Tibial nerve (tissue), 4 donors: ENCODE data around the gene POU4F3. TPM values are rescaled to one million over a fixed set of nuclear protein-coding genes. Genes with fewer than 3 reads are reported as not detected.

Experiments
- DNase-seq, 2 donors: peaks; one replicate each; pipeline ENCODE4 v3.0.0-alpha.2; 2019; ENCODE audit warnings: low spot score in 2 of 2
- H3K27ac ChIP-seq, 4 donors: fragments of 200-600 bp; sonication (generic) in 3 of 4; one replicate each; pipeline ENCODE4 v1.5.1; 2017 to 2019; ENCODE audit warnings: mild to moderate bottlenecking in 1 of 4
- H3K27me3 ChIP-seq, 2 donors: fragments of 200-600 bp; sonication (generic) in 1 of 2; one replicate each; pipeline versions ENCODE4 v1.5.1 to v1.6.0; 2017 to 2019
- H3K36me3 ChIP-seq, 3 donors: fragments of 200-600 bp; sonication (generic); one replicate each; pipeline ENCODE4 v1.5.1; 2018 to 2019
- H3K4me1 ChIP-seq, 4 donors: fragments of 200-600 bp; sonication (generic) in 3 of 4; one replicate each; pipeline ENCODE4 v1.5.1; 2017 to 2019
- H3K4me3 ChIP-seq, 4 donors: fragments of 200-600 bp; sonication (generic) in 3 of 4; one replicate each; pipeline ENCODE4 v1.5.1; 2017 to 2019; ENCODE audit warnings: mild to moderate bottlenecking in 1 of 4, moderate library complexity in 1 of 4
- H3K9me3 ChIP-seq, 4 donors: fragments of 200-600 bp; sonication (generic) in 3 of 4; one replicate each; pipeline ENCODE4 v1.5.1; 2017 to 2019
- EP300 ChIP-seq, 2 donors: sonication (generic); formaldehyde crosslinking; IDR thresholded peaks; one replicate each; pipeline ENCODE4 v1.6.1; 2017; ENCODE audit warnings: antibody characterized with exemption in 2 of 2, mild to moderate bottlenecking in 1 of 2
- POLR2A ChIP-seq, 2 donors: fragments of 450-650 bp; IDR thresholded peaks; one replicate each; pipeline ENCODE4 v1.6.1; 2017; ENCODE audit warnings: antibody characterized with exemption in 2 of 2, mild to moderate bottlenecking in 2 of 2, moderate library complexity in 2 of 2
- WGBS, 2 donors: methylation state at CpG; one replicate each; pipeline ENCODE4 v1.1.5; 2018; 5-methylcytosine and 5-hydroxymethylcytosine counted together
- total RNA-seq, 4 donors: library from RNA; depleted of rRNA; stranded (reverse); fragments of >200 nt; gene quantifications; one replicate each; pipeline ENCODE4 v1.1.0, GENCODE V29; 2016
- TF ChIP-seq, protein P1 (sequence below), 5 experiments: fragments of 200-600 bp in 3 of 5; fragments of 450-650 bp in 2 of 5; sonication (generic) in 3 of 5; IDR thresholded peaks; one replicate each; pipeline ENCODE4 v1.5.1; 2016 to 2019; ENCODE audit warnings: antibody characterized with exemption in 5 of 5, mild to moderate bottlenecking in 3 of 5, moderate library complexity in 2 of 5

The POU4F3 gene
- total RNA-seq, 4 donors from 2014 or later, result 0.21 to 0.22 TPM; not detected in 2

- H3K9me3 ChIP-seq, result no peaks in the 10 kb centered on the region
- no peaks in the 10 kb centered on the region for H3K4me1 ChIP-seq
- no peak overlapping the region for H3K27ac ChIP-seq
- 85 to 90% methylated on average over 5 of the region's 5 CpGs for WGBS, 2 donors
- H3K27me3 ChIP-seq, result no peaks in the 10 kb centered on the region
- H3K36me3 ChIP-seq, result no peaks in the 10 kb centered on the region
- no peak overlapping the region for H3K4me3 ChIP-seq
- no peak for DNase-seq
- no peak for TF ChIP-seq POLR2A (IDR thresholded peaks at IDR 0.05)
- no peak for TF ChIP-seq EP300 (IDR thresholded peaks at IDR 0.05)
- TF ChIP-seq, protein P1, sequence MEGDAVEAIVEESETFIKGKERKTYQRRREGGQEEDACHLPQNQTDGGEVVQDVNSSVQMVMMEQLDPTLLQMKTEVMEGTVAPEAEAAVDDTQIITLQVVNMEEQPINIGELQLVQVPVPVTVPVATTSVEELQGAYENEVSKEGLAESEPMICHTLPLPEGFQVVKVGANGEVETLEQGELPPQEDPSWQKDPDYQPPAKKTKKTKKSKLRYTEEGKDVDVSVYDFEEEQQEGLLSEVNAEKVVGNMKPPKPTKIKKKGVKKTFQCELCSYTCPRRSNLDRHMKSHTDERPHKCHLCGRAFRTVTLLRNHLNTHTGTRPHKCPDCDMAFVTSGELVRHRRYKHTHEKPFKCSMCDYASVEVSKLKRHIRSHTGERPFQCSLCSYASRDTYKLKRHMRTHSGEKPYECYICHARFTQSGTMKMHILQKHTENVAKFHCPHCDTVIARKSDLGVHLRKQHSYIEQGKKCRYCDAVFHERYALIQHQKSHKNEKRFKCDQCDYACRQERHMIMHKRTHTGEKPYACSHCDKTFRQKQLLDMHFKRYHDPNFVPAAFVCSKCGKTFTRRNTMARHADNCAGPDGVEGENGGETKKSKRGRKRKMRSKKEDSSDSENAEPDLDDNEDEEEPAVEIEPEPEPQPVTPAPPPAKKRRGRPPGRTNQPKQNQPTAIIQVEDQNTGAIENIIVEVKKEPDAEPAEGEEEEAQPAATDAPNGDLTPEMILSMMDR (IDR thresholded peaks at IDR 0.05), result no peak
Observed at GRCh38 chr5:146311278-146311677, 27.4 kb upstream of the POU4F3 start.

DNA sequence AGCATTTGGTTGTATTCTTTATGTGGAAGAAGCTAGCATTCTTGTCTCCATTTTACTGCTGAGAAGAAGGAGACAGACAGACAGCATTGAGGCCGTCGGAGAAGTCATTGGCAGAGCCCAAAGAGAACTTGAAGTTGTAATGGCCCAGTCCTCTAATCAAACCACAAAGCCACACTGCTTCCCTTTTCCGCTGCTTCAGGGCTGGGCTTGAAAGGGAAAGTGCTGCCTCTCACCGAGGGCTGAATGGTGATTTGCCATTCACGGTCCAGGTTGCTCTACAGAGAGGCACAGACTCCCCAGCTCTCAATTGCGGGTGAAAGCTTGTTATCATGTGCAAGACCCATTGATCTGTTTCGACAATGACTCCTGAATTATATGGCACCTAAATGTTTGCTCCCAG is 25.6 kb upstream of the POU4F3 start:
- TF ChIP-seq EP300 (IDR thresholded peaks at IDR 0.05) (no peak), POLR2A (IDR thresholded peaks at IDR 0.05) (no peak)
- TF ChIP-seq, protein P1 (IDR thresholded peaks at IDR 0.05), result no peak
- Histone ChIP-seq H3K4me1 (no peaks in the 10 kb centered on the region), H3K36me3 (no peaks in the 10 kb centered on the region), H3K27me3 (no peaks in the 10 kb centered on the region), H3K27ac (no peak overlapping the region), H3K9me3 (no peaks in the 10 kb centered on the region), H3K4me3 (no peak overlapping the region)
- DNase-seq, result no peak
- 29 to 30% methylated on average over 7 of the region's 7 CpGs for WGBS, 2 donors

DNA sequence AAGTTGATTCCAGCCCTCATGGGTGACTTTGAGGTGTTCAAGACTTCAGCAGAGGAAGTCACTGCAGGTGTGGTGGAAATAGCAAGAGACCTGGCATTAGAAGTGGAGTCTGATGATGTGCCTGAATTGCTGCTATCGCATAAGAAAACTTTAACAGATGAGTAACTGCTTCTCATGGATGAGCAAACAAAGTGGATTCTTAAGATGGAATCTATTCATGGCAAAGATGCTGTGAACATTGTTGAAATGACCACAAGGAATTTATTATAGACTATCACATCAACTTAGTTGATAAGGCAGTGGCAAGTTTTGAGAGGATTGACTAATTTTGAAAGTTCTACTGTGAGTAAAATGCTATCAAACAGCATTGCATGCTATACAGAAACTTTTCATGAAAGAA is 17.1 kb upstream of the POU4F3 start:
- WGBS, 2 donors, result 93 to 95% methylated on average over 1 of the region's 1 CpG
- TF ChIP-seq POLR2A (IDR thresholded peaks at IDR 0.05) (no peak), EP300 (IDR thresholded peaks at IDR 0.05) (no peak)
- TF ChIP-seq, protein P1 (IDR thresholded peaks at IDR 0.05), result no peak

GRCh38 chr5:146327257-146327870 is 11.3 kb upstream of the POU4F3 start:
- TF ChIP-seq EP300 (IDR thresholded peaks at IDR 0.05) (no peak), POLR2A (IDR thresholded peaks at IDR 0.05) (no peak)
- TF ChIP-seq, protein P1 (IDR thresholded peaks at IDR 0.05), result no peak
- H3K36me3 ChIP-seq, result no peaks in the 10 kb centered on the region
- no peak overlapping the region for H3K27ac ChIP-seq
- H3K4me1 ChIP-seq, result no peaks in the 10 kb centered on the region
- no peak overlapping the region for H3K4me3 ChIP-seq
- 76 to 79% methylated on average over 7 of the region's 7 CpGs for WGBS, 2 donors
- peaks cover 0 to 11% of the 10 kb centered on the region in 2 donors for H3K27me3 ChIP-seq
- peaks cover 0 to 3% (median 0%) of the 10 kb centered on the region in 4 donors for H3K9me3 ChIP-seq
- DNase-seq, result no peak

More for the DNA sequence above, 17.1 kb upstream of the POU4F3 start:
- Histone ChIP-seq H3K4me3 (no peak overlapping the region), H3K9me3 (peaks cover 0 to 7% (median 0%) of the 10 kb centered on the region in 4 donors), H3K27ac (no peak overlapping the region), H3K4me1 (no peaks in the 10 kb centered on the region), H3K27me3 (no peaks in the 10 kb centered on the region), H3K36me3 (no peaks in the 10 kb centered on the region)
- DNase-seq, result no peak

GRCh38 chr5:146327989-146328388 is 10.7 kb upstream of the POU4F3 start:
- DNase-seq, result no peak
- WGBS, 2 donors, result 64 to 79% methylated on average over 1 of the region's 1 CpG
- Histone ChIP-seq H3K27ac (no peak overlapping the region), H3K4me1 (no peaks in the 10 kb centered on the region), H3K27me3 (peaks cover 0 to 14% of the 10 kb centered on the region in 2 donors), H3K36me3 (no peaks in the 10 kb centered on the region), H3K9me3 (peaks cover 0 to 3% (median 0%) of the 10 kb centered on the region in 4 donors), H3K4me3 (no peak overlapping the region)
- TF ChIP-seq, protein P1 (IDR thresholded peaks at IDR 0.05), result no peak
- TF ChIP-seq EP300 (IDR thresholded peaks at IDR 0.05), result no peak
- no peak for TF ChIP-seq POLR2A (IDR thresholded peaks at IDR 0.05)
